ENCODE measurements around the gene MYH3. TPM values are rescaled to one million over a fixed set of nuclear protein-coding genes. Genes with fewer than 3 reads are reported as not detected.

The MYH3 gene
- polyA plus RNA-seq, 2 of the 4 experiments (the other 2 are of a cell fraction), result 1.6 to 2.1 TPM

DNA sequence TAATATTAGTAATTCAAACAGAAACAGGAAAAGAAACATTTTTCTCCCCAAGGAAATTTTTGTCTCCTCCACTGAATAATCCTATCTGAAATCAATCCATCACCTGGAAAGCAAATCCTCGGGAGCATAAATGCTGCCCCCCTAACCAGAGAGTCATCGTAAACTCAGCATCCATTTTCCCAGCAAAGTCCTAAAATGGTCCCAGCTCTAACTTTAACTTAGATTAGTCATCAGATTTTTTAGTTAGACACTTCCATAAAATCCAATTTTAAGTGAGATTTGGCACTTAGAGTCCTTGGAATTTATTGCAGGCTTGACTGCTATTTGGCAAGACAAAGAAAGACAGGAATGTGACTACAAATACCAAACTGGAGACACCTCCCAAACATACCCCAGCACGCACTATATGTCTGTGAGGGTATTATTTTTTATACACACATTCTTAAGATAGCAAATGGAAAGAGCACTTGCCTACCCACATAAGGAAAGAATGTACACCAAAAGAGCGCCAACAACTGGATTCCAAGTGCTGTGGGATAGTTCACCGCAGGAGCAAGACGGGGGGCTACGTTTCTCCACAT, 24.8 kb upstream of the MYH3 start:
- DNase-seq (ENCODE audit: low read depth in 1 of 2, low spot score in 1 of 2) (no peak), ATAC-seq (no peak), FAIRE-seq (no peak)
- WGBS (ENCODE audit: missing lambda C conversion rate), result 88% methylated on average over 7 of the region's 7 CpGs
- POLR2A ChIA-PET, result no interaction called here
- H3K9me3 ChIP-seq, result no peaks in the 10 kb centered on the region
- H3K27ac ChIP-seq, result no peak overlapping the region
- TF ChIP-seq NR3C1 (IDR thresholded peaks at IDR 0.05) (no peak), CHD2 (IDR thresholded peaks at IDR 0.05; ENCODE audit: low read length, partially characterized antibody) (no peak), RCOR1 (IDR thresholded peaks at IDR 0.05; ENCODE audit: low read depth, low read length) (no peak), SREBF2 (IDR thresholded peaks at IDR 0.05) (no peak), FOSB (CRISPR knock-in tag; IDR thresholded peaks at IDR 0.05) (no peak), CBX8 (IDR thresholded peaks at IDR 0.05) (no peak), JUNB (IDR thresholded peaks at IDR 0.05) (no peak), RAD21 (conservative IDR thresholded peaks at IDR 0.05 in 1 of 2, IDR thresholded peaks at IDR 0.05 in 1 of 2) (no peak), MYC (IDR thresholded peaks at IDR 0.05; ENCODE audit: borderline replicate concordance, low read length) (no peak), ZNF302 (CRISPR knock-in tag; IDR thresholded peaks at IDR 0.05) (no peak), CBX2 (IDR thresholded peaks at IDR 0.05; ENCODE audit: borderline replicate concordance, low read depth) (no peak), EHF (CRISPR knock-in tag; IDR thresholded peaks at IDR 0.05) (no peak), HOXB13 (CRISPR knock-in tag; IDR thresholded peaks at IDR 0.05; ENCODE audit: low read depth) (no peak), GATA3 (IDR thresholded peaks at IDR 0.05; ENCODE audit: borderline replicate concordance) (no peak), CEBPB (IDR thresholded peaks at IDR 0.05) (no peak), HES2 (IDR thresholded peaks at IDR 0.05) (no peak), KDM1A (IDR thresholded peaks at IDR 0.05; ENCODE audit: low read depth) (no peak), ZSCAN20 (CRISPR knock-in tag; IDR thresholded peaks at IDR 0.05) (no peak)
- TF ChIP-seq, protein P1, sequence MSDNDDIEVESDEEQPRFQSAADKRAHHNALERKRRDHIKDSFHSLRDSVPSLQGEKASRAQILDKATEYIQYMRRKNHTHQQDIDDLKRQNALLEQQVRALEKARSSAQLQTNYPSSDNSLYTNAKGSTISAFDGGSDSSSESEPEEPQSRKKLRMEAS (IDR thresholded peaks at IDR 0.05), result no peak
- TF ChIP-seq, protein P2, sequence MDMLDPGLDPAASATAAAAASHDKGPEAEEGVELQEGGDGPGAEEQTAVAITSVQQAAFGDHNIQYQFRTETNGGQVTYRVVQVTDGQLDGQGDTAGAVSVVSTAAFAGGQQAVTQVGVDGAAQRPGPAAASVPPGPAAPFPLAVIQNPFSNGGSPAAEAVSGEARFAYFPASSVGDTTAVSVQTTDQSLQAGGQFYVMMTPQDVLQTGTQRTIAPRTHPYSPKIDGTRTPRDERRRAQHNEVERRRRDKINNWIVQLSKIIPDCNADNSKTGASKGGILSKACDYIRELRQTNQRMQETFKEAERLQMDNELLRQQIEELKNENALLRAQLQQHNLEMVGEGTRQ (IDR thresholded peaks at IDR 0.05), result no peak
- CTCF ChIA-PET, result interaction anchor here (3.0 kb wide), 1 partner anchor 35 kb away, joined by 15 read pairs; no protein-coding TSS in a partner anchor
- no peak overlapping the region for H3K4me3 ChIP-seq
- H3K4me1 ChIP-seq, result no peaks in the 10 kb centered on the region
- no peak overlapping the region for H3K4me2 ChIP-seq

DNA sequence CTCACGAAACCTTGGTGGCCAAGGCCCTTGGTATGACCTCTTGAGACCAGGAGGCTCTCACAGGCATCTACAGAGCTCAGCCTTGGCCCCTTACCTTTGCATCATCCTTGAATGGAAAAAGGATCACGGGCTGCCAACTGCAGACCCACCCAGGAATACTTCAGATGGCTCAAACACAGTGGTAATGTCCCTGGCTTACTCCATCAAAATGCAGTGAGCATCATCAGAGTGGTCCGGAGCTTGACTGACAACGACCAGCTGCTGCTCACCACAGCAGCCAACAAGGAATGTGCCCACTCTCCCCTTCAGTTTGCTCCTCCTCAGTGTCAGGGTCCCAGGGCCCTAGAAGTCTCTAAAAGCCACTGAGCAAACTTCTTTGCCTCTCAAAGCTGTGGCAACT, 17.6 kb upstream of the MYH3 start:
- CTCF ChIA-PET, result interaction anchor here (0.6 to 6.7 kb wide), 8 partner anchors 9 to 170 kb away, joined by 3 to 37 read pairs (median 4); no protein-coding TSS in a partner anchor

More for the DNA sequence above, 17.6 kb upstream of the MYH3 start:
- whole genome bisulfite sequencing (ENCODE audit: missing lambda C conversion rate), result 89% methylated on average over 4 of the region's 4 CpGs
- Histone ChIP-seq H3K9me3 (no peaks in the 10 kb centered on the region), H3K4me3 (no peak overlapping the region), H3K27ac (no peak overlapping the region), H3K4me1 (no peaks in the 10 kb centered on the region), H3K4me2 (no peak overlapping the region)
- DNase-seq (ENCODE audit: low read depth in 1 of 2, low spot score in 1 of 2), result no peak
- POLR2A ChIA-PET, result interaction anchor here (1.0 kb wide), 1 partner anchor 1323 kb away, joined by 3 read pairs; the partner anchor contains the start of gene ZNF18
- TF ChIP-seq TP53 (CRISPR knock-in tag; IDR thresholded peaks at IDR 0.05) (no peak), EHMT2 (IDR thresholded peaks at IDR 0.05; ENCODE audit: low read depth) (no peak), MAFK (IDR thresholded peaks at IDR 0.05; ENCODE audit: partially characterized antibody) (no peak), CHD2 (IDR thresholded peaks at IDR 0.05; ENCODE audit: low read length, partially characterized antibody) (no peak), ZC3H11A (IDR thresholded peaks at IDR 0.05) (no peak), NR3C1 (IDR thresholded peaks at IDR 0.05) (no peak), HES2 (IDR thresholded peaks at IDR 0.05) (no peak), SMC3 (IDR thresholded peaks at IDR 0.05) (no peak), FOSL2 (IDR thresholded peaks at IDR 0.05) (no peak), FOSL2 (CRISPR knock-in tag; IDR thresholded peaks at IDR 0.05) (no peak)
- TF ChIP-seq, protein P3, sequence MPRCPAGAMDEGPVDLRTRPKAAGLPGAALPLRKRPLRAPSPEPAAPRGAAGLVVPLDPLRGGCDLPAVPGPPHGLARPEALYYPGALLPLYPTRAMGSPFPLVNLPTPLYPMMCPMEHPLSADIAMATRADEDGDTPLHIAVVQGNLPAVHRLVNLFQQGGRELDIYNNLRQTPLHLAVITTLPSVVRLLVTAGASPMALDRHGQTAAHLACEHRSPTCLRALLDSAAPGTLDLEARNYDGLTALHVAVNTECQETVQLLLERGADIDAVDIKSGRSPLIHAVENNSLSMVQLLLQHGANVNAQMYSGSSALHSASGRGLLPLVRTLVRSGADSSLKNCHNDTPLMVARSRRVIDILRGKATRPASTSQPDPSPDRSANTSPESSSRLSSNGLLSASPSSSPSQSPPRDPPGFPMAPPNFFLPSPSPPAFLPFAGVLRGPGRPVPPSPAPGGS (IDR thresholded peaks at IDR 0.05), result no peak
- TF ChIP-seq, protein P4, sequence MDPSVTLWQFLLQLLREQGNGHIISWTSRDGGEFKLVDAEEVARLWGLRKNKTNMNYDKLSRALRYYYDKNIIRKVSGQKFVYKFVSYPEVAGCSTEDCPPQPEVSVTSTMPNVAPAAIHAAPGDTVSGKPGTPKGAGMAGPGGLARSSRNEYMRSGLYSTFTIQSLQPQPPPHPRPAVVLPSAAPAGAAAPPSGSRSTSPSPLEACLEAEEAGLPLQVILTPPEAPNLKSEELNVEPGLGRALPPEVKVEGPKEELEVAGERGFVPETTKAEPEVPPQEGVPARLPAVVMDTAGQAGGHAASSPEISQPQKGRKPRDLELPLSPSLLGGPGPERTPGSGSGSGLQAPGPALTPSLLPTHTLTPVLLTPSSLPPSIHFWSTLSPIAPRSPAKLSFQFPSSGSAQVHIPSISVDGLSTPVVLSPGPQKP (IDR thresholded peaks at IDR 0.05; ENCODE audit: low read depth, low read length), result no peak
- no peak for FAIRE-seq
- ATAC-seq, result no peak; a peak in 1 of 6 replicates
